DOHH2 (cell line): ENCODE results near the gene TSHZ2.

Experiments used
- H3F3A ChIP-seq: fragments of 200-600 bp; sonication (generic), shearing (Covaris generic); 2 replicates; pipeline ENCODE4 v1.6.0; 2016; ENCODE audit warnings: antibody characterized with exemption, mild to moderate bottlenecking; ENCODE audit not compliant: control insufficient read depth, insufficient read depth
- H3K27ac ChIP-seq: fragments of 200-600 bp; sonication (generic); 2 replicates; pipeline ENCODE4 v1.5.1; 2014; ENCODE audit warnings: low read depth, mild to moderate bottlenecking, low read length, moderate library complexity
- H3K27me3 ChIP-seq: fragments of 200-600 bp; sonication (generic); 2 replicates; pipeline ENCODE4 v1.6.1; 2014; ENCODE audit warnings: mild to moderate bottlenecking, low read length, mixed read lengths; ENCODE audit not compliant: control insufficient read depth
- H3K36me3 ChIP-seq: fragments of 200-600 bp; sonication (generic); 2 replicates; pipeline ENCODE4 v1.6.1; 2014; ENCODE audit warnings: mild to moderate bottlenecking, low read length, moderate library complexity, mixed read lengths; ENCODE audit not compliant: control insufficient read depth
- H3K4me1 ChIP-seq: fragments of 200-600 bp; sonication (generic); 2 replicates; pipeline ENCODE4 v1.6.1; 2014; ENCODE audit warnings: mild to moderate bottlenecking, low read length, mixed read lengths; ENCODE audit not compliant: control insufficient read depth
- H3K4me2 ChIP-seq: fragments of 200-600 bp; sonication (generic); 2 replicates; pipeline ENCODE4 v1.6.0; 2014; ENCODE audit warnings: mild to moderate bottlenecking, low read length, moderate library complexity
- H3K4me3 ChIP-seq: fragments of 200-600 bp; sonication (generic); 2 replicates; pipeline ENCODE4 v1.5.1; 2014; ENCODE audit warnings: mild to moderate bottlenecking, low read length, mixed read lengths
- H3K79me2 ChIP-seq: fragments of 200-600 bp; sonication (generic); 2 replicates; pipeline ENCODE4 v1.6.1; 2014; ENCODE audit warnings: mild to moderate bottlenecking, low read length, mixed read lengths; ENCODE audit not compliant: control insufficient read depth
- H3K9me2 ChIP-seq: fragments of 200-600 bp; sonication (generic); replicated peaks from 2 replicates; pipeline ENCODE4 v1.6.1; 2014; ENCODE audit warnings: mild to moderate bottlenecking, low read length, mixed read lengths; ENCODE audit not compliant: control insufficient read depth
- H3K9me3 ChIP-seq: fragments of 200-600 bp; sonication (generic); 2 replicates; pipeline ENCODE4 v1.6.1; 2014; ENCODE audit warnings: antibody characterized with exemption, low read length, mixed read lengths; ENCODE audit not compliant: control insufficient read depth, insufficient read depth
- H4K20me1 ChIP-seq: fragments of 200-600 bp; sonication (generic); 2 replicates; pipeline ENCODE4 v1.6.0; 2014; ENCODE audit warnings: low read depth, mild to moderate bottlenecking, antibody characterized with exemption, low read length, moderate library complexity; ENCODE audit not compliant: control insufficient read depth, insufficient read depth
- EZH2phosphoT487 ChIP-seq: fragments of 200-600 bp; sonication (generic); IDR thresholded peaks from 2 replicates; pipeline ENCODE4 v1.6.1; 2017; ENCODE audit warnings: borderline replicate concordance, mild to moderate bottlenecking, antibody characterized with exemption, low read length, moderate library complexity, mixed read lengths
- TF ChIP-seq, protein P1 (sequence below): fragments of 200-600 bp; sonication (generic); IDR thresholded peaks from one replicate; pipeline ENCODE4 v1.5.1; 2014; ENCODE audit warnings: antibody characterized with exemption, mild to moderate bottlenecking, low read depth, low read length; ENCODE audit not compliant: poor library complexity, severe bottlenecking

TSHZ2 gene

DNA sequence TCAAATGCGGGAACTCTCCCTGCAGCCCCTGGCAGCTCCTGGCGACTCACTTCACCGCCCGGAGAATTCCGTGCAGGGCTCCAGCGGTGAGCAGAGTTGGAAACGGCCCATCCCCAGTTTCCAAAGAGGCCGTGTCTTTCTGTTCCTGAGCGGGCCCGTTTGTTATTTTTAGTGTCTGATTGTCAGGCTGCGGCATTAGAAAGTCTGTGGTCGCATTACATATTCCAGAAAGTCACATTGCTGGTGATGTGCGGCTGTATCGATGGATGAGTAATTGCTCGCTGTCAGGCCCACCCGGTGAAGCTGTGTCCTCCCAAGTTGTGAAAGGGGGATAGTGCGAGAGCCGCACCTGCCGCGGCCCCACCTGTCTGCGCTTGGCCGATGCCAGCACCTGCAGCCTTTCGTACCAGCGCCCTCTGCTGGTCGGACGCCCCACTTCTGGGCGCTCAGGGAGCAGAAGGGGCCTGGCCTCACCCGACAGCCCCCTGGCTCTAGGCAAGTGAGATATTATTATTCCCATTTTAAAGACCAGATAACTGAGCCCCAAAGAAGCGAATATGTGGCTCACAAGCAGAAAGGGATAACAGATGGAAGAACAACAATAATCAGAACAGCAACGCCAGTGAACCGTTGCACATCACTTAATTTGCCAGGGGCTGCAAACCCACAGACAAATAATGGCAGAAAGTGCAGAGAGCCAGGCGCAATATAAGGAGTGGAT, 244.9 kb downstream of the TSHZ2 start:
- Histone ChIP-seq H3K4me2 (0 out of 2 replicates have a peak overlapping the region, but pooled peaks have one; percentile 15), H3K36me3 (no peaks in the 10 kb centered on the region), H3K4me1 (peaks cover 3% of the 10 kb centered on the region; the same call in 1 of the 2 replicates), H4K20me1 (no peaks in the 10 kb centered on the region), H3K9me3 (no peaks in the 10 kb centered on the region), H3K9me2 (no peaks in the 10 kb centered on the region), H3K4me3 (no peak overlapping the region), H3K27me3 (peaks cover 18% of the 10 kb centered on the region), H3K27ac (no peak overlapping the region), H3F3A (no peaks in the 10 kb centered on the region), H3K79me2 (no peaks in the 10 kb centered on the region)
- TF ChIP-seq EZH2phosphoT487, result no peak
- TF ChIP-seq, protein P1, sequence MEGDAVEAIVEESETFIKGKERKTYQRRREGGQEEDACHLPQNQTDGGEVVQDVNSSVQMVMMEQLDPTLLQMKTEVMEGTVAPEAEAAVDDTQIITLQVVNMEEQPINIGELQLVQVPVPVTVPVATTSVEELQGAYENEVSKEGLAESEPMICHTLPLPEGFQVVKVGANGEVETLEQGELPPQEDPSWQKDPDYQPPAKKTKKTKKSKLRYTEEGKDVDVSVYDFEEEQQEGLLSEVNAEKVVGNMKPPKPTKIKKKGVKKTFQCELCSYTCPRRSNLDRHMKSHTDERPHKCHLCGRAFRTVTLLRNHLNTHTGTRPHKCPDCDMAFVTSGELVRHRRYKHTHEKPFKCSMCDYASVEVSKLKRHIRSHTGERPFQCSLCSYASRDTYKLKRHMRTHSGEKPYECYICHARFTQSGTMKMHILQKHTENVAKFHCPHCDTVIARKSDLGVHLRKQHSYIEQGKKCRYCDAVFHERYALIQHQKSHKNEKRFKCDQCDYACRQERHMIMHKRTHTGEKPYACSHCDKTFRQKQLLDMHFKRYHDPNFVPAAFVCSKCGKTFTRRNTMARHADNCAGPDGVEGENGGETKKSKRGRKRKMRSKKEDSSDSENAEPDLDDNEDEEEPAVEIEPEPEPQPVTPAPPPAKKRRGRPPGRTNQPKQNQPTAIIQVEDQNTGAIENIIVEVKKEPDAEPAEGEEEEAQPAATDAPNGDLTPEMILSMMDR, result peak; percentile 98

DNA sequence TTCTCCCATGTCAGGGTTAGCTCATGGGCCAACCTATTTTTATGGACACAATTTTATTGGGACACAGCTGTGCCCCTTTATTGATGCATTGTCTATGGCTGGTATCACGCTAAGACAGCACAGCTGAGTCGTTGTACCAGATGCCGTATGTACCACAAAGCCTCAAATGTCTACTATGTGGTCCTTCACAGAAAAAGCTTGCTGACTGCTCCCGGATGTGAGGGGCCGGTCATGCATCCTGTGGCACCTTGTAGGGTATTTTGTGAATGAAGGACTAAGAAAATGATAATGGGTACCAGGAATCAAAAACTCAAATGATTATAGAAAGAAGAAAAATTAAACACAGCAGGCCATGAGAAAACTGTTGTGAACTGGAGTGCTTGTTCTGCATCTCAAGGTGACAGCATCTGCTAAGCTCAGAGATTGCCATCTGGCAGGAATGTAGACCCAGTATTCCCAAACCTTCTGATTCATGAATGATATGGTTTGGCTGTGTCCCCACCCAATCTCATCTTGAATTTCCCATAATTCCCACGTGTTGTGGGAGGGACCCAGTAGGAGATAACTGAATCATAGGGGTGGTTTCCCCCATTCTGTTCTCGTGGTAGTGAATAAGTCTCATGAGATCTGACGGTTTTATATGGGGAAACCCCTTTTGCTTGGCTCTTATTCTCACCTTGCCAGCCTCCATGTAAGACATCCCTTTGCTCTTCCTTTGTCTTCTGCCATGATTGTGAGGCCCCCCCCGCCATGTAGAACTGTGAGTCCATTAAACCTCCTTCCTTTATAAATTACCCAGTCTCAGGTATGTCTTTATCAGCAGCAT, 248.5 kb downstream of the TSHZ2 start:
- Histone ChIP-seq H3K27ac (no peak overlapping the region), H4K20me1 (no peaks in the 10 kb centered on the region), H3K36me3 (no peaks in the 10 kb centered on the region), H3K4me1 (peaks cover 3% of the 10 kb centered on the region; the same call in 1 of the 2 replicates), H3K4me2 (no peak overlapping the region), H3F3A (no peaks in the 10 kb centered on the region), H3K9me2 (no peaks in the 10 kb centered on the region), H3K79me2 (no peaks in the 10 kb centered on the region), H3K27me3 (peaks cover 13% of the 10 kb centered on the region), H3K4me3 (no peak overlapping the region), H3K9me3 (no peaks in the 10 kb centered on the region)
- TF ChIP-seq, protein P1, result no peak
- no peak for TF ChIP-seq EZH2phosphoT487

GRCh38 chr20:53221731-53222130, 249.6 kb downstream of the TSHZ2 start:
- Histone ChIP-seq H3K27me3 (peaks cover 3% of the 10 kb centered on the region), H3K9me3 (no peaks in the 10 kb centered on the region), H3K4me3 (no peak overlapping the region), H3K9me2 (no peaks in the 10 kb centered on the region), H3K36me3 (no peaks in the 10 kb centered on the region), H3K79me2 (no peaks in the 10 kb centered on the region), H3F3A (no peaks in the 10 kb centered on the region), H3K27ac (no peak overlapping the region), H4K20me1 (no peaks in the 10 kb centered on the region), H3K4me2 (no peak overlapping the region), H3K4me1 (peaks cover 11% of the 10 kb centered on the region)
- TF ChIP-seq EZH2phosphoT487, result no peak
- TF ChIP-seq, protein P1, result no peak
